Measurements from ENCODE around the gene TMEM273.
A peak's percentile ranks its signal among the peaks of the same experiment; 100 is the strongest.

The TMEM273 gene

GRCh38 chr10:49176310-49177268 is 11.6 kb downstream of the TMEM273 start:
- DNase-seq (ENCODE audit: low spot score): no peak

- DNase-seq (ENCODE audit: low spot score): no peak
Measured at GRCh38 chr10:49175587-49176309, 12.4 kb downstream of the TMEM273 start.

GRCh38 chr10:49174926-49175500 is 13.2 kb downstream of the TMEM273 start:
- no peak for DNase-seq (ENCODE audit: low spot score)

DNA sequence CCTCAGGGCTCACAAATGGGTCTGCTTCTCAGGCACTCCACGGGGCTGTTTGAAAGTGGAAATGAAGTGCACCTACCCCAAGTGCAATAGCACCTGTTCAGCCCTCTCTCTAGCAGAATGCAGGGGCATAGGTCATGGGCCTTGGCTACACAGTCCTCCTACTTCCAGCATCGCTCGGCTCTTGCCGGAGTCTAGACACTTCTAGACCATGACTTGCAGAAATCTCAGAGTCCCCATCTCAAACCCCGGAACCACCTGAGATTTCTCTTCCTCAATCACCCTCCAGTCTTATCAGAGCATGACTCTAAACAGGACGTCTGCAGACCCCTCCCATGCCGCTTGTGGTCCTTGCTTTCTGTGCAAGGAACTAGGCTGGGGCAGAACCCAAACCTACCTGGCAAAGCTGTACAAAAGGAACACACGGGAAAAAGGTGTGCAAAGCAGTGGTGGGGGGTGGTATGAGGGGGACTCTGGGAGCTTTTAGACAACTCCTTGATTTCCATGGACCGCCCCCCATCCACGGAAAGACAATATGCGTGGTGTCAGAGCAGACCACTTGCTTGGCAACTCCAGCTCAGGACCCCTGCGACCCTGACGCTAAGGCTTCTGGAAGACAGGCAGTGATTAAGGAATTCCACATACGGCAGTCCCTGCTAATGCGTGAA is 13.8 kb downstream of the TMEM273 start:
- no peak for DNase-seq (ENCODE audit: low spot score)

GRCh38 chr10:49173853-49174252 is 14.3 kb downstream of the TMEM273 start:
- DNase-seq (ENCODE audit: low spot score): no peak

DNA sequence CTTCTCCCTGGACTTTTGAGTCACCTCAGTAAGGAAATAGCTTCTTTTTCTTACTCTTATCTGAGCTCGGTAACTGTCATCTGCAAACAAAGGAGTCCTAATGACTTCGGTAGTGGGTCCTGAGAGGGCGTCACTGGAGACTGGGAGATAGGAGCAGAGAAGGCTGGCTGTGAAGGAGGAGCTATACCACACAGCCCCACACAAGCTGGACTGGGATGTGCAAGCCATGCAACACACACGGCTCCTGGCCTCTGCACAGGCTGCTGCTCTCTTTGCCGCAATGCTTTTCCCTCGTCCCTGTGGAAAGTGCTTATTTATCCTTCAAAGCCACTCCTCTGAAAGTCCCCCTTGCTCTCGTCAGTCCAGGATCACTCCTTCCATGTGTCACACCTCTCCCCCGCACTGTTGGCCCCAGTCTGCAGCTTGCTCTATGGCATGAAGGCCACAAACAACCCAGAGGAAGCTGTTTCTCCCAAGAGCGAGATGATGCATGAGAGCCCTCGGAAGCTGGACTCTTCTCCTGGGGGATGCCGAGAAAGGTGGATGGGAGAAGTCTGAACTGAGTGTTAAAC is 14.9 kb downstream of the TMEM273 start:
- DNase-seq (ENCODE audit: low spot score): no peak

- DNase-seq (ENCODE audit: low spot score): no peak
Measured at GRCh38 chr10:49172777-49173132, 15.4 kb downstream of the TMEM273 start.

- DNase-seq (ENCODE audit: low spot score): no peak
Measured at GRCh38 chr10:49172061-49172776, 16.0 kb downstream of the TMEM273 start.

DNA sequence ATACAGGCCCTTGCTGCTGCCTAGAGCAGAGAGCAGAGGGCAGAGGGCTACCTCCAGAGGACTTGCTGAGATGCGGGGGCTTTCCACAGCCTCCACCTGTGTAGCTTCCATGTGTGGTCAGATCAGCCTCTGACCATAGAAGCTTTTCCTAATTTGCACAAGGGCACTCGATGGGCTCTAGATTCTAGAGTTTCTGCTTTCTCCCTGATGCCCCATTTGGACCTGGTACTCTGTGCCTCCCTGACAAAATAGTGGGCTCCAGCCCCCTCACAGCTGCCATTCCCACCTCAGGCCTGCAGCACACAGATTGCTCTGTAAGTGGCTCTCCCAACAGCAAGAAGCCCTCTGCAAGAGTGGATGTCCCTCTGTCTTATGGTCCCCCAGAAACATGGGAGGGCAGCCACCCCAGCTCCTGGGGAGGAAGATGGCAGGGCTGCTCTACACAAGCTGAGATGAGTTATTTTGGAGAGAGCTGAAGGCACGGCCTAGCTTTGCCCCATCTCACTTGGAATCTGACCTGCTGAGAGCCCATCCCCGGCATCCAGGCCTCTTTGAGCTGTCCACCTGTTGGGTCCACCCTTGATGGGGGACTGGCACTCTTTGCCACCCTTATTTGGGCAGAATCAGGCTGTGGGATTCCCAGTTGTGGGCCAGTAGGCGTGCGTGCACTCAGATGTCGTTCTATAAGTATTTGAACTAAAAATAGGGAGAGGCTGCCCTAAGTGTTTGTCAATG is 16.7 kb downstream of the TMEM273 start:
- DNase-seq (ENCODE audit: low spot score): no peak

DNA sequence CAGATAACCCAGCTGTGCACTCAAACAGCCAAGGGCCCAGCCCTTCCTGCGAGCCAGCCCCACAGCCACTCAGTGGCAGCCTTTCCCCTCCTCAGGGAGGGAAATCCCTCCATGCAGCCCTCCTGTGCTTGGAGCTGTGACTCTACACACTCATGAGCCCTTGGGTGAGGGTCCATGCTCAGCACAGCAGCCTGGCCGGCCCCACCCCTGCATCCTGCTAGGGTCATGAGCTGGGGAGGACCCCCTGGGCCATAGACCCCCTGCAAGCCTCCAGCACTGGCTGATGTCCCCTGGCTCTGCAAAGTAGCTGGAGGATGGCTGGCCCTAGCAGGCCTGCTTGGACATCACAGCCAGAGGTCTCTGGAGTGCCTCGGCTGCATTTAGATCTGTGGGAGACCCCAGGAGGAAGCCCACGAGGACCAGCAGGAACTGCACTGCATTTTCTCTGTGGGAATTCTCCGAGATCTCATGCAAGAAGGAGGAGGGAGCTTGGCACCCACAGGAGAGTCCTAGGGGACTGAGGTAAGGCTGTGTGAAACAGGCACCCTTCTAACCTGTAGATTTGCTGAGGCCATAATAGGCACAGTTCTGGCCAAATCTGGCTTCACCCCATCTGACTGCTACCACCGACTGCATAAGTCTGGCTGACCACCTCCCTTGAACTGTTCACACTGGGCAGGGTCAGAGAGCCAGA is 17.4 kb downstream of the TMEM273 start:
- DNase-seq (ENCODE audit: low spot score): no peak

- no peak for DNase-seq (ENCODE audit: low spot score)
Measured at GRCh38 chr10:49169776-49170175, 18.4 kb downstream of the TMEM273 start.

DNA sequence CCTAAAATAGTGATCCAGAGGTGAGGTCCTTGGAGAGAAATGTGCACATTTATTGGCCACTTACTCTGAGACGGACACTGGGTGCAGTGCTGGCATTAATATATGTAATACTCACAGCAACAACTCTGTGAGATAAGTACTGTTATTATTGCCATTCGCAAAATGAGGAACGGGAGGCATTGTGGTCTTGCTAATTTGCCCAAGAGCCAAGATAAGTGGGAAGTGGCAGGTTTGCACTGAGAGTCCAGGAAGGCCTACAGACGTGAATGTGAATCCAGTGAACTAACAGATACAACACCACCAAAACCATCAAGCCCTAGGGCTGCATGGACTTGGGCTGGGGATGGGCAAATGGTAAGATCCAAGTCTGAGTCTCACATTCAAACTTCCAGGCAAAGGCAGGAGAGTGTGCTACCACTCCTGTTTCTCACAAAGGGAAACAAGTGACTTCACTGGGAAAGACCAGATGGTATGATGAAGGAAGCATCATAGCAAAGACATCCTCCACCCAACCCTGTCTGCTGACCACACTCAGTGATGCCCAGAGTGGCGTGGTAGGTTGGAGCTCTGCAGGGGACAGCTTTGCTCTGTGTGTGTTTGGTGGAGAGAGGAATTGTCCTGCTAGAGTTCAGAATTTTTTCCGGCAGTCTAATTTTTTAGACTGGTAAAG is 19.2 kb downstream of the TMEM273 start:
- DNase-seq (ENCODE audit: low spot score): no peak

GRCh38 chr10:49168171-49168540 is 20.0 kb downstream of the TMEM273 start:
- DNase-seq (ENCODE audit: low spot score): no peak

- no peak for DNase-seq (ENCODE audit: low spot score)
Measured at GRCh38 chr10:49167425-49168170, 20.6 kb downstream of the TMEM273 start.

DNA sequence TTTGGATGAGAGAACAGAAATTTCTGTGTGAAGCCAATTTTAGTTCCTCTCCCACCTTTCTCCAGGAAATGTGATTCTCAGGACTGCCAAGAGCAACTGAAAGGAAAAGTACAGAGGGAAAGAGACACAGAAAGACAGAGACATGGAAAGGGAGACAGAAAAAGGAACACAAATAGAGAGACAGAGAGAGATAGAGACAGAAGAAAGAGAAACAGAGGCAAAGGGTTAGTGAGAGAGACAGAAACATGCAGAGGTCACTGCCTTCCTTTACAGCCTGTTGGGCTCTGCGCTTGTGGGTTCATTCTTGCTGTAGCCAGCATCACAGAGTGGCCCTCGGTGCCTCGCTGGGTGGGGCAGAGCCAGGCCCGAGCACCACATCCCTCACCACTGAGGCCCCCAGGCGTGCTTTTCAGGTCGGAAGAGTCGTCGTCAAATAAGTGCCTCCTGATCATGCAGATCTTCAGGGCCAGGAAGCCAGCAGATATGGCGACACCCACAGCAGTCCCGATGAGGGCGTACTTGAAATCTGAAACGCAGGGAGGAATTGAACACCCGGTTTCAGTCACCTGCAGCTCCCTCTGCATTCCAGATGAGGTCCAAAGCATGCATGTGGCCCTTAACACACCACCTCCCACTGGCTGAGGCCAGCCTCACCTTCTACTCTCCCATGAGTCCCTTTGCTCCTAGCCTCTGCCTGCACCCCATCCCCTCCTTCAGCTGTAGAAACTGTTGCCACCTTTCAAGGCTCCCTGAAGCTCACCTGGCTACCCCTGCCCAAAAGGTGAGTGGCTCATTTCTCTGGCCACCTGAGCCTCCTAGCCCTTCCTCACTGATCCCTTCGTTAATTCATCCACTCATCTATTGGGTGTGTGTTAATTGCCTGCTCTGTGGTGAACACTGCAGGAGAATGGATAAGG is 21.4 kb downstream of the TMEM273 start:
- no peak for DNase-seq (ENCODE audit: low spot score)

DNA sequence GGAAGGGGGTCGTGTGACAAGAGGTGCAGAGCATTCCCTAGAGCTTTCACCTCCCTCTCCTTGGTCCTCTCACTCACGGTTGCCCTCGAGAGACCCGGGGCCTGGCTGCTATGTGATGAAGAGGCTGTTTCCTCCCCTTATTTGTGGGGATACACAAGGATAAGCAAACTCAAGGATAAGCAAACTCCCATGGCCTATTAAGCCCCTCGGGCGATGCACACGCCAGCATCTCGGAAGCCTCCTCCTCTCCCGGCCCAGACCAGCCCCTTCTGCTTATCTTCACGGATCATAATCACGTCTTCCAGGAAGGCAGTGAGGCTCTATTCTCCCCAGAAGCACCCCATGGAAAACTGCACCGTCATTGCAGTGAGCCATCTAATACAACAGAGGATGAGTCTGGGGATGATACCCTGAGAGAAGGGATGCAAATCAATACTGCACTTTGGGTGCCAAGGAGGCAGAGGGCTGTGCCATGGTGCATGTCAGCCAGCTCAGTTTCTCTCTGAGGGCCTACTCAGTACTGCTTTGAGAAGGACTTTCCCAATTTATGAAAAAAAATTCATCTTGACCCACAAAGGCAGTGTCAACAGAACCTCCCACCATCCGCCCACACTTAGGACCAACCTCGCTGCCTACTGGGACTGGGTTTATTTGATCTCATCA is 22.2 kb downstream of the TMEM273 start:
- DNase-seq (ENCODE audit: low spot score): peak; percentile 69

DNA sequence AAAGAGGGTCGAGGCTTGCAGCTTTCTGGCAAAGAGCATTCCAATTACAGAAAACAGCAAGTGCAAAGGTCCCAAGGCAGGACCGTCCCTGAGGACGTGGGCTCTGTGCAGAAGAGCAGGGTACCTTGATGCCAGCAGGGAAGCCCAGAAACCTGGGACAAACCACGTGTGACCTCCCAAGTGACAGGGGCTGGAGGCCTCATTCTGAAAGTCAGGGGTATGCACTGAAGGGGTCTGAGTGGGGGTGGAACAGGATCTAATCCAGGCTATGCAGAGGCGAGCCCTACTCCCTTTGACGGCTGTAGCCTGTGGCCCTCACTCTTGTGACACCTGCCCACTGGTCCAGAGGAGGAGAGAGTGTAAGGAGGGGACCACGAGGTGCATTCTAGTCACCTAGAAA is 22.9 kb downstream of the TMEM273 start:
- no peak for DNase-seq (ENCODE audit: low spot score)

All from SK-N-DZ (cell line).